NCI-H1694 (cell line): ENCODE measurements around the gene PRSS33.

ENCODE experiments used
- DNase-seq: peaks from one replicate; lab custom pipeline; 2025; lab: John Stamatoyannopoulos, UW

The PRSS33 gene

DNA sequence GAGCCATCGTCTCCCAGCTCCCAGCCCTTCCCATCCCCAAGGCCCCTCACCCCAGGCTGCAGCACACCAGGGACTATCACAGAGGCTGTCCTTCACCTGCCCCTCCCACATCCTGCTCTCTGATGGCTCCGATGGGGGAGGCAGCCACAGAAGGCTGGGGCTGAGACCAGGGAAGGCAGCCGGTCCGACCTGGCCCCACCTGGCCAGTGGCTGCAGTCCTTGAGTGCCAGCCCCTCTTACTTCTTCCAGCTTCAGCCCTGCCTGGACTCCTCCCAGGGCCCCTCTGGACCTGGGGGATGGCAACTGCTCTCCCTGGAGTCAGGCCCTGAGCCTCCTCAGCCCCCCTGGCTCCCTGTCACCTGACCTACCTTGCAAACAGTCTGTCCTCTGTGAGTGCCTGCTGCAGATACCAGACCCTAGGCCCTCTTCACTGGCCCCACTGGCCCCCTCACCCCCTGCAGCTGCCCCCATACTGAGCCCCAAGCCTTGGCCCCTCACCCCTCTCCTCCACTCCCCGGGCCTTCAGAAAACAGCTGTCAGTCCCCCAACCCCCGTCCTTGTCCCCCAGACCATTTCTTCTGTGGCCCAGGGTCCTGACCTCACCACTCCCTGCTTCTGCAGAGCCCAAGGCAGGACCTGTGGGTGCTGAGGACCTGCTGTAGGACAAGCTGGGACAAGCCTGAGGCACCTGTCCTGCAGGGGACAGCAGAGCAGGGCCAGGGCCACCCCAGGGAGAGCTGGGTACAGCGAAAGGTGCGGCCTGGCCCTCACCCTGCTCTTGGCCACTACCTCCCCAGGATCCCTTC, 47.5 kb downstream of the PRSS33 start:
- DNase-seq = no peak

DNA sequence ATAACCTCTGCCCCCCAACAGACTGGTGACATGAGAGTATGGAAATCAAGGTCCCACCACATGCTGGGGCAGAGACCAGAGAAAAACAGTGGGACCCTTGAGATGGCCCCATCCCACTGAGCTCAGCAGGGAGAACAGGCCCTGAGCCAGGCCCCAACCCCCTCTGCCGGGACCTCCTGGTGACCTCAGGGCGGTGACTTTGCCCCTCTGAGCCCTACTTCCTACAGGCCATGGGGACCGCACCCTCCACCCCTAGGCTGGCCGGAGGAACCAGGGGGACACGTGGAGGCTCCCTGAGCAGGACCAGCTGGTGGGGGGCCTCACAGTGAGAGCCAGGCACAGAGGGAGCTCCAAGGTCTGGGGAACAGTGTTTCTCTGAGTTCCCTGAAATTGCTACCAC, 48.7 kb downstream of the PRSS33 start:
- no peak for DNase-seq

- no peak for DNase-seq
These were observed 49.4 kb downstream of the PRSS33 start for GRCh38 chr16:2737895-2738418.

DNA sequence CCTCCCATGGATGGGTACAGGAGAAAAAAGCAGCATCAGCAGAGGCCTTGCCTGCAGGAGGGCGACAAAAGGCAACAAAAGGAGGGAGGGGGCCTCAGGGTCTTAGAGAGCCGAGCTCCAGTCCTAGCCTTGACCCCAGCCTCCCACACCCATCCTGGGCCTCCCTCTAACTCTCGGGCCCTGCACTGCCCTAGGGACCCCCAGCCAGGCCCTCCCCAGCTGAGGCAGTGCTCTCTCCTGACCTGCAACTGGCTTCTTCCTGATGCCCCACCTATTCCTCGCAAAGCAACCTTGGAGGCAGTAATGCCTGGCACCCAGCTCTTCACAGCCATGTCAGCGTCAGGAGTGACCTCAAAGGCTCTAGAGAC, 50.1 kb downstream of the PRSS33 start:
- no peak for DNase-seq

DNA sequence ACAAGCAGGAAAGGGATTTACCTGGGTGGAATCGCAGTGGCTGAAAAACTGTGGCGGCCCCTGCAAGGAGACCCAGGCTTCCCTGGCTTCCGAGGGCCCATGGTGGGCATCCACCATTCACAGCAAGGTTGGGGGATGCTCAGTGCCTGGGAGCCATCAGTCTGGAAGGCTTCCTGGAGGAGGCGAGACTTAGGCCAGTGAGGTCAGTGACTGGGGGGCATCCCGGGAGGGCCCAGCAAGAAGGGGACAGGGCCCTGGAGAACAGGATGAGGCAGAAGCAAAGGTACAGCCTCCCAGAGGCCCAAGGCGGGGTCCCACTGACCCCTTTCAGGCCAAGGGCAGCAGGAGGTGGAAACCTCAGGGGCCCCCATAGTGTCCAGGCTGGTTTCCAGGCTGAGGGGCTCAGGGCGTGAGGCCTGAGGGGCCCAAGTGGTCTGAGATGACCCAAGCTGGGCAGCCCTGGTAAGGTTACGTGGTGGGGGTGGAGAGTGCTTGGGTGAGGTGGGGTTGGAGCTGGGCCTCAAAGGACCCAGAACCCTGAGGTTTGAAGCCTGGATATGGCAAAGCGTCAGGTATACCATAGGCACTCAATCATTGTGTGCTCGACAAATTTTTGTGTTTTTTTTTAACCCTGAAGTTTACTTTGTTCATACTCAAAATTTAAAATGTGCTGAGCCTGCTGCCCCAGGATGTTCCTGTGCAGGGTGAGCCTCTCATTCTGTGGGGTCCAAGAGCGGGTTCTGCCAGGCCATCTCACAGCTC, 50.7 kb downstream of the PRSS33 start:
- DNase-seq = no peak

- no peak for DNase-seq
These were observed 52.4 kb downstream of the PRSS33 start for GRCh38 chr16:2734844-2735515.
